GM12891 (cell line): ENCODE data around the gene CNNM2.
"Not testable (repeated sequence)": the region's sequence is repeated elsewhere in the genome, so short reads cannot be mapped to it uniquely, and the experiment has no call there.

Experiments
- DNase-seq: peaks from one replicate; pipeline ENCODE4 v3.0.0; 2011; ENCODE audit warnings: low spot score; ENCODE audit not compliant: insufficient read length
- FAIRE-seq: peaks from 2 replicates; lab custom pipeline; 2011; peaks lifted over from hg19 to GRCh38; lab: Jason Lieb, UNC
- PAX5 ChIP-seq: IDR thresholded peaks from 2 replicates; pipeline ENCODE4 v1.6.1; 2011; ENCODE audit warnings: low read length, moderate library complexity, mild to moderate bottlenecking; ENCODE audit not compliant: insufficient read depth, severe bottlenecking
- POLR2A ChIP-seq: IDR thresholded peaks from 2 replicates; pipeline ENCODE4 v1.6.1; 2011; ENCODE audit warnings: low read depth, low read length, control low read depth
- POLR2AphosphoS5 ChIP-seq: IDR thresholded peaks from 2 replicates; pipeline ENCODE4 v1.6.1; 2011; ENCODE audit warnings: low read depth, low read length, control low read depth
- POU2F2 ChIP-seq: IDR thresholded peaks from 2 replicates; pipeline ENCODE4 v1.6.1; 2011; ENCODE audit warnings: low read depth, mild to moderate bottlenecking, control low read depth, low read length, moderate library complexity
- SPI1 ChIP-seq: IDR thresholded peaks from 2 replicates; pipeline ENCODE4 v1.6.1; 2011; ENCODE audit warnings: low read depth, low read length, control low read depth
- TAF1 ChIP-seq: IDR thresholded peaks from 2 replicates; pipeline ENCODE4 v1.6.1; 2011; ENCODE audit warnings: low read depth, low read length, control low read depth

CNNM2 gene

DNA sequence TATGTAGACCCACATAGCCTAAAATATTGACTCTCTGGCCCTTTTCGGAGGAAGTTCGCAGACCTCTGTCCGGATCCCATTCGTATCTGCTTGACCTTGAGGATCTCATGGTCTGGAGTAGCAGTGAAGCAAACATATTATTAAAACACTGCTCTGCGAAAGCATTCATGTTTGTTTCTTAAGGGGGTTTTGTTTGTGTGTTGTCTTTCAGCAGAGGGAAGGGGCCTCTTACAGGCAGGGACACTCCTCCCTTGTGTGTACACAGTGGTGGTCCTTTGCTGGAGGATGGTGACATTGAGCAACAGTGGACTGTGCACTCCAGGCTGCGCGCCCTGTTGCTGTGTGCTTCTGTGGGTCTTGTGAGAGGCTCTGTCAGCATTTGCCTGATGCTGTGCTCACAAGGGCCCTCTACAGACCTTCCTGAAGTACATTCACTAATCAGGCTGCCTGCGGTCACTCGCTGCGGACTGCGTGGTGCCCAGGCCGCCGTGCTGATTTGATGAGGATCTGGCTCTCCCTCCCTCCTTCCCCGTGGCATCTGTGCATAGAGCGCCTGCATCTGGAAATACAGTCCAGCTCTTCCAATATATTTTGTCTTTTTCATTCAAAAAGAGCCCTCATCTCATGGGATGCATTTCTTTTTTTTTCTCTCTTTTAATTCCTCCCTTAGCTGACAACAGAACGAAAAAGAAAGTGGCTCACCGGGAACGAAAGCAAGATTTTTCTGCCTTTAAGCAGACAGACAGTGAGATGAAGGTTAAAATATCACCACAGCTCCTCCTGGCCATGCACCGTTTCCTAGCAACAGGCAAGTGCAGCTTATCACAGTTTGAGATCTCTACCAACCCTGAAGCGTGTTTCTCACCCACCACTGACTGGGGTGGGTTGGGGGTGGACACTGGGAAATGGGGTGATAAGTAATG, 135.8 kb downstream of the CNNM2 start:
- FAIRE-seq (peak; percentile 92), DNase-seq (no peak)
- TF ChIP-seq POLR2AphosphoS5: no peak
- TF ChIP-seq SPI1: no peak
- TF ChIP-seq POLR2A: no peak
- peak; percentile 64; the same call in 1 of the 2 replicates for TF ChIP-seq POU2F2
- TF ChIP-seq TAF1: no peak
- TF ChIP-seq PAX5: no peak

DNA sequence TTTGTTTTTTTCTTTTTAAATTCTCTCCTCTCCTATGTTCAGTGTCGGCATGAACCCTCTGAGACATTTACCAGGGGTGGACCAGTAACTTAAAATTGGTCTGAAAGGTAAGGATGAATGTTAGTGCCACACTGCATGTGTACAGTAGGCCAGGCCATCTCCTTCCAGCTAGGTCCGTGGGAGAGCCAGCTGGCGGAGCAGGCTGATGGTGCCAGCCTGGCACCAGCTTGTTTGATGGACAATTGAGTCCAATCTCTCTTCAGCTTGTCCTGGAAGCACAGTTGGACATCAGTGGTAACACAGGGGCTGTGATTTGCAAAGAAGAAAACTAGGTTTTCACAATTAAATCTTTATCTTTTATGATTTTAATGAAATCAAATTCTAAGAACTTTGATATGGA, 136.5 kb downstream of the CNNM2 start:
- DNase-seq (no peak), FAIRE-seq (no peak)
- TF ChIP-seq POU2F2 (no peak), SPI1 (no peak), TAF1 (no peak)

DNA sequence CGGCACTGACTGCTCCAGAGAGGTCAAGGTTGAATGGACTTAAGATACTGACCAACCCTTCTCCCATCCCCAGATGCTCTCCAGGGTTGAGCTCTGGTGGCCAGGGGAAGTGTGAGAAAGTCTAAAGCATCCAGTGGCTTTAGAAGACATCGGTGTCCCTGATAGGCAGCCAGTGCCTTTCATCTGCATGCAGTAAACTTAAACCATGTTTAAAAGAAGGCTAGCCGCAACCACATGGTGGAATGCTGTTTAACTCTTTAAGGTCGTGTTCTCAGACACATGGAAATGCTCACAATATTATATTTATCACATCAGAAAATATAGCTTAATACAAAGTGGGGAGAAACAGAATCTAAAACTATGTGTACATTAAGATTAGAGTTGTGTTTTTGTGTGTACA, 137.0 kb downstream of the CNNM2 start:
- TF ChIP-seq POLR2AphosphoS5: no peak
- no peak for TF ChIP-seq PAX5
- TF ChIP-seq POLR2A: no peak
- no peak for TF ChIP-seq SPI1
- TF ChIP-seq TAF1: no peak
- TF ChIP-seq POU2F2: no peak
- FAIRE-seq (no peak), DNase-seq (no peak)

DNA sequence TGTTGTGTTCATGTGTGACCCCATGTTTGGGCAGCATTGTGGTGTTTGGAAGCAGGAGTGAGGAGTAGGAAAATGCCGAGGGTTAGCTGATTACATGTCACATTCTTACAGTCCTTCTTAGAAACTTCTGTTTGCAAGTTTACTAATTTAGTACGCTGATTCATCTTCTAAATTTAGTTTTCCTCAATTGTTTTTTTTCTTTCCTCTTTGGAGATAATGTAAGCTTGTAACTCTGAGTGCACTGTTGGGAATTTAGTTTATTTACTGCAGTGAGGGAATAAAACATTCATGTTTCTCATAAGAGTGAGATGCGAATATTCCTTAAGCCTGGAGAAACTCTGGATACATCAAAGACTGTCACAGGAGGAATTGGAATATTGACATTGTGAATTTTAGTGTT, 139.9 kb downstream of the CNNM2 start:
- TF ChIP-seq POLR2AphosphoS5 (no peak), TAF1 (no peak), POLR2A (no peak)
- FAIRE-seq (no peak), DNase-seq (no peak)

DNA sequence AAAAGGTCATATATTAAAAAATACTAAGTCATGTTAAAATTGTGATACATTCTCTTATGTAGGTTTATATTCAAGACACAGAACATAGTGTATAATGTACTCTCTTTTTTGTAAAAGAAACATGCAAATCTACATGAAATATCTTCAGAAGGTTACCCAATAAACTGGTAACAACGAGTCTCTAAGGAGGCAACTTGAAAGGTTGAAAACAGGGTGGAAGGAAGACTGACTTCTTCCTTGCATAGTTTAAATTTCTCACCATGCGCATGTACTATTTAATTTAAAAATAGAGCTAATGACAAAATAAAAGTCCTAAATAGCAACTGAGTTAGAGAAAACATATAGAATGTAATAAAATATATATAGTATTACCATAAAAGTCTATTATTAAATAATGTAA, 142.5 kb downstream of the CNNM2 start:
- TF ChIP-seq POU2F2: no peak
- TF ChIP-seq POLR2A: no peak
- no peak for TF ChIP-seq PAX5
- TF ChIP-seq TAF1: no peak
- TF ChIP-seq POLR2AphosphoS5: no peak
- TF ChIP-seq SPI1: no peak

DNA sequence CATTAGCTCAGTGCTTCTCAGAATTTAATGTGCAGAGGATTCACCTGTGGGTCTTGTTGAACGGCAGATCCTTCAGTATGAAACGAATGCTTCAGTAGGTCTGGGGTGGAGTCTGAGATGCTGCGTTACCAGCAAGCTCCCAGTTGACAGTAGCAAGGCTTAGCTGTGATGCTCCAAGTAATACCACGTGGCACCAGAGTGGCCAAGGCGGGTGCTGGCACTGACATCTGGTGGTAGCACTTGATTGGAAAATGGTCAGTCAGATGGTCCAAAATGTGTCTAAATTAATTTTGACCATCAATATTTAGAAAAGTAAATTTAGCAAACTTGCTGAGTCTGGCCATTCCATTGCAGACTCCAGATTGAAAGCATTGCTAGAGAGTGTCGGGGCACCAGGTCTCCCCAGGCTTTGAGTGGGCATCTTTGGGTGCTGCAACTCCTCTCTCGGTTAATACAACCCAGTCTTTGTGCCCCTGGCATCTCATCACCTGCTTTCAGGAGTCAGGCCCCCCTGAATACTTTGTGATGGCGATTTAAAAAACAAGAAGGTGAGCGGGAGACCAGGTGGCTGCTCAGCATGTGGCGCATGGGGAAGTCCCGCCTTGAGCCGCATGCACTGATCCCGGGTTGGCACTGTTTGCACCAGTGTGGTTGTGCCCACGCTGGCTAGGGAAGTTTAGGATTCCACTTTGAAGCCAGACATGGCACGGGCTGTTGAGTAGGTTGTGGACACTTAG, 144.9 kb downstream of the CNNM2 start:
- DNase-seq (no peak), FAIRE-seq (peak; percentile 40)
- TF ChIP-seq POLR2AphosphoS5 (no peak), SPI1 (no peak), TAF1 (no peak), PAX5 (no peak), POU2F2 (no peak), POLR2A (no peak)

More for the DNA sequence above, 142.5 kb downstream of the CNNM2 start:
- no peak for DNase-seq
- FAIRE-seq: no peak

DNA sequence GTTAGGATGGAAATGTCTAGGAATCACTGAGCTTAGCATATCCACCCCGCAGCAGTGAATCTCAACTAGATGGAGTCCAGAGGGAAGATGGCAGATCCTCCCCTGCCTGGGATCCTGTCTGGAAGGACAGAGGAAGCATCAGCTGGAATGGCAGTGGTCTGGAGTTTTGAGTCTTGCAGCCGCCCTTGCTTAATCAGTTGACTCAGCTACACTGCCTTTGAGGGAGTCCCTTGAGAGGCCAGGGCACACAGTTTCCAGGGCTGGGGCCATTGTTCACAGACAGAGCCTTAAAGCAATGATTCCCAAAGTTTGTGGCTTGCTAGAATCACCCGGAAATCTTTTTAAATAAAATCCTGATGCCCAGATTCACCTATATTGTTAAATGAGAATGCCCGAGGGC, 146.9 kb downstream of the CNNM2 start:
- TF ChIP-seq POLR2A (no peak), SPI1 (no peak), PAX5 (no peak), TAF1 (no peak), POLR2AphosphoS5 (no peak), POU2F2 (no peak)
- DNase-seq (no peak), FAIRE-seq (no peak)

DNA sequence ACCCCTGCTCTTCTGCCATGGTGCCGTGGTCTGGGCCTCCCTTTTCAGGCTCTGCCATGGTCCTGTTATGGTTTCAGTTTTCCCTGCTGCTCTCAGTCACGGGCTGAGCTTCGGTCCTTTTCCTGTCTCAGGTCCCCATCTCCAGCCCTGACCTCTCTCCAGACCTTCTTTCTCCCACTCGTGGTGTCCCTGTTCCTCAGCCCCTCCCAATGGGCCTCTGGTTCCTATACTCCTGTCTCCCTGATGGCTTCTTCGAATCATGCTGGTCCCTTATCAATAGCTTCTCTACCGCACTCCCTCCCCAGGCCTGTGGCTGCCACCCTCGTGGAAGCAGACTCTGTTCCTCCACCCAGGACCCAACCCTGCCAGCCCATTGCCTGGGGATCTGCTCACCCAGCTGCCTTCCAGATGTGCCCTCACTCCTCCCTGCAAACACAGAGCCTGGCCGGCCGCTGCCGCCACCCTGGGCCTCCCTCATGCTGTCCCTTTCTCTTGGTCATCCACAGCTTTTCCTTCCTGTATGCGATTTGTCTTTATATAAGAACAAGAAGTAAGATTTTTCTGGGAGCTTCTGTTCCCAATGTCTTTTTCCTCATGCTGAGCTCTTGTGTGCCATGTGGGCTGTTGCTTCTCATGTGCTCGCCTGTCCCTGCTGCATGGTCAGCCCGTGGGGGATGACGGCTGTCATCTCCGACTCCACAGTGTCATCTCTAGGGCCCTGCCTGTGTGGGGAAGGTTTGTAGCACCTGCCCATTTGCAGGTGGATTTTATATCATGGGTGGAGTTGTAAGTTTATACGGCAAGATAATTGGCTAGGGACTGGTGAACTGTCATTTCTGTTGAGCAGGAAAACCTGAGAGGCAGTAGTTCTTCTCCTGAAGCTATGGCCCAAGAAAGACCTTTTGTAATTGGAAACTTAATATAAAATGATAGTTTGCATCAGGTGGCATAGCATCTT, 148.3 kb downstream of the CNNM2 start:
- DNase-seq (no peak), FAIRE-seq (no peak)
- TF ChIP-seq POLR2A: no peak
- no peak for TF ChIP-seq POLR2AphosphoS5
- TF ChIP-seq PAX5: no peak
- TF ChIP-seq TAF1: no peak
- TF ChIP-seq POU2F2: no peak
- TF ChIP-seq SPI1: no peak

DNA sequence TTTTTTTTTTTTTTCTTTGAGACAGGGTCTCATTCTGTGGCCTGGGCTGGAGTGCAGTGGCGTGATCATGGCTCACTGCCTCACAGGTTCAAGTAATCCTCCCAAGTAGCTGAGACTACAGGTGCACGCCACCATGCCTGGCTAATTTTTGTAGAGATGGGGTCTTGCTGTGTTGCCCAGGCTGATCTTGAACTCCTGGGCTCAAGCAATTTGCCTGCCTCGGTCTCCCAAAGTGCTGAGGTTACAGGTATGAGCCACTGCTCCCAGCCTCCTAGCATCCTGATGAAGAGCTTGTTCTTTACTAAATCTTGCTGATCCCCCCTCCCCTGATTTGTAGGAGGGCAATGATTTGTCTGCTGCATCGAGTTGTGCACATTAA, 149.0 kb downstream of the CNNM2 start:
- DNase-seq, FAIRE-seq: not testable (repeated sequence)

DNA sequence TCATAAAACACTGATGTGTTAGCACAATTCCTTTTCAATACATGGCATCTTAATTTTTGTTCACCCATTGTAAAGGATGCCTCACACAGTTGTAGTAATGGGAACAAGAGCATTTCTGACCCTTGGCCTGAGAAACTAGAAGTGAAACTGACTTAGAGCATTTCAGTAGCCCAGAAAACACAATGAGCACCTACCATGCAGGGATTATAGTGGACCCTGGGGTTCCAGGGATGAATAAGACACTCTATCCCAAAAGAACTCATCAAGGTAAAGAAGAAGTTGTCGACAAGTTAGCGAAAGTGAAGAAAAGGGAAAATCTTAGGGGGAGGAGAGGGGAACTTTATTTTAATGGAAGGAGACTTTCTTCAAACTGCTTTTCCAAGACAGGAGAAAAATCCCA, 149.4 kb downstream of the CNNM2 start:
- DNase-seq (no peak), FAIRE-seq (peak; percentile 61)
- TF ChIP-seq POU2F2 (no peak), POLR2AphosphoS5 (no peak), TAF1 (no peak), PAX5 (no peak), SPI1 (peak; percentile 74), POLR2A (no peak)
